ENCODE data around the gene LIPA. TPM values are rescaled to one million over a fixed set of nuclear protein-coding genes. Genes with fewer than 3 reads are reported as not detected.
A peak's percentile ranks its signal among the peaks of the same experiment; 100 is the strongest.
"Not testable (repeated sequence)": the region's sequence is repeated elsewhere in the genome, so short reads cannot be mapped to it uniquely, and the experiment has no call there.

The LIPA gene
- total RNA-seq, 1 donor from 2014 or later = 18.9 TPM

- Histone ChIP-seq H3K9ac (no peak overlapping the region), H3K36me3 (no peaks in the 10 kb centered on the region), H3K4me3 (no peak overlapping the region), H2AFZ (replicated peaks) (no peak overlapping the region), H4K20me1 (ENCODE audit: low read depth) (no peaks in the 10 kb centered on the region), H3F3A (ENCODE audit: low read depth) (peaks cover 3% of the 10 kb centered on the region), H3K27ac (no peak overlapping the region), H3K9me3 (ENCODE audit: low read depth) (no peaks in the 10 kb centered on the region), H3K4me2 (no peak overlapping the region), H3K4me1 (no peaks in the 10 kb centered on the region), H3K27me3 (peaks cover 7% of the 10 kb centered on the region), H3K79me2 (ENCODE audit: low read depth) (no peaks in the 10 kb centered on the region)
- peaks cover 3% of the 10 kb centered on the region for H3K36me3 Mint-ChIP-seq
- H3K27me3 Mint-ChIP-seq (ENCODE audit: insufficient read depth, low read depth) = peaks cover 5% of the 10 kb centered on the region
- peaks cover 20% of the 10 kb centered on the region for H3K9me3 Mint-ChIP-seq
- no peak overlapping the region for H3K27ac Mint-ChIP-seq
- no peak for DNase-seq (ENCODE audit: low spot score)
- H3K4me1 Mint-ChIP-seq = peaks cover 9% of the 10 kb centered on the region
- H3K4me3 Mint-ChIP-seq = no peak overlapping the region
- TF ChIP-seq CTCF (IDR thresholded peaks at IDR 0.05) (no peak), EZH2phosphoT487 (IDR thresholded peaks at IDR 0.05) (no peak), EZH2 (IDR thresholded peaks at IDR 0.05) (no peak)
These were observed 4.2 kb upstream of the LIPA start for GRCh38 chr10:89255793-89256192.

GRCh38 chr10:89255091-89255579 lies 3.6 kb upstream of the LIPA start:
- peaks cover 13% of the 10 kb centered on the region for H3K27me3 ChIP-seq
- not testable (repeated sequence) for H3K4me3 Mint-ChIP-seq; H3K4me2 ChIP-seq; H2AFZ ChIP-seq (replicated peaks); H3K27ac Mint-ChIP-seq; H3K79me2 ChIP-seq (ENCODE audit: low read depth); H3K36me3 Mint-ChIP-seq; H3K36me3 ChIP-seq; H3K4me3 ChIP-seq; H3K27ac ChIP-seq; H3K9me3 ChIP-seq (ENCODE audit: low read depth); H3K27me3 Mint-ChIP-seq (ENCODE audit: insufficient read depth, low read depth); H4K20me1 ChIP-seq (ENCODE audit: low read depth); DNase-seq (ENCODE audit: low spot score); H3F3A ChIP-seq (ENCODE audit: low read depth); H3K4me1 Mint-ChIP-seq; H3K4me1 ChIP-seq; H3K9ac ChIP-seq
- H3K9me3 Mint-ChIP-seq = peaks cover 20% of the 10 kb centered on the region

- Histone ChIP-seq H3K4me1 (no peaks in the 10 kb centered on the region), H3K27ac (no peak overlapping the region), H3K9me3 (ENCODE audit: low read depth) (no peaks in the 10 kb centered on the region), H2AFZ (replicated peaks) (no peak overlapping the region), H3K36me3 (no peaks in the 10 kb centered on the region), H3K9ac (no peak overlapping the region), H3F3A (ENCODE audit: low read depth) (peaks cover 3% of the 10 kb centered on the region), H4K20me1 (ENCODE audit: low read depth) (no peaks in the 10 kb centered on the region), H3K79me2 (ENCODE audit: low read depth) (no peaks in the 10 kb centered on the region), H3K27me3 (peaks cover 14% of the 10 kb centered on the region), H3K4me3 (no peak overlapping the region), H3K4me2 (peak overlapping the region; percentile 83)
- no peak for TF ChIP-seq EZH2 (IDR thresholded peaks at IDR 0.05)
- TF ChIP-seq CTCF (IDR thresholded peaks at IDR 0.05) = no peak
- TF ChIP-seq EZH2phosphoT487 (IDR thresholded peaks at IDR 0.05) = no peak
- peak overlapping the region; percentile 87 for H3K4me3 Mint-ChIP-seq
- H3K4me1 Mint-ChIP-seq = peaks cover 8% of the 10 kb centered on the region
- H3K27me3 Mint-ChIP-seq (ENCODE audit: insufficient read depth, low read depth) = peaks cover 8% of the 10 kb centered on the region
- peaks cover 20% of the 10 kb centered on the region for H3K9me3 Mint-ChIP-seq
- H3K36me3 Mint-ChIP-seq = peaks cover 6% of the 10 kb centered on the region
- H3K27ac Mint-ChIP-seq = no peak overlapping the region
- DNase-seq (ENCODE audit: low spot score) = no peak
These were observed 630 bp upstream of the LIPA start for GRCh38 chr10:89252225-89252585.

GRCh38 chr10:89250865-89251408 lies 638 bp downstream of the LIPA start:
- no peak for DNase-seq (ENCODE audit: low spot score)
- peaks cover 10% of the 10 kb centered on the region for H3K4me1 Mint-ChIP-seq
- H2AFZ ChIP-seq (replicated peaks) = peak overlapping the region; percentile 89
- H3K4me1 ChIP-seq = peaks cover 4% of the 10 kb centered on the region
- peaks cover 8% of the 10 kb centered on the region for H3K27me3 Mint-ChIP-seq (ENCODE audit: insufficient read depth, low read depth)
- H3K9me3 Mint-ChIP-seq = peaks cover 20% of the 10 kb centered on the region
- no peak overlapping the region for H3K27ac ChIP-seq
- peak overlapping the region; percentile 83 for H3K4me2 ChIP-seq
- H3K9me3 ChIP-seq (ENCODE audit: low read depth) = no peaks in the 10 kb centered on the region
- no peaks in the 10 kb centered on the region for H3K79me2 ChIP-seq (ENCODE audit: low read depth)
- no peaks in the 10 kb centered on the region for H4K20me1 ChIP-seq (ENCODE audit: low read depth)
- peak overlapping the region; percentile 87 for H3K4me3 Mint-ChIP-seq
- H3K27ac Mint-ChIP-seq = no peak overlapping the region
- H3K9ac ChIP-seq = no peak overlapping the region
- H3K36me3 Mint-ChIP-seq = peaks cover 6% of the 10 kb centered on the region
- TF ChIP-seq EZH2phosphoT487 (IDR thresholded peaks at IDR 0.05) = no peak
- TF ChIP-seq EZH2 (IDR thresholded peaks at IDR 0.05) = no peak
- TF ChIP-seq CTCF (IDR thresholded peaks at IDR 0.05) = no peak
- no peaks in the 10 kb centered on the region for H3K36me3 ChIP-seq
- H3K27me3 ChIP-seq = peaks cover 14% of the 10 kb centered on the region
- H3F3A ChIP-seq (ENCODE audit: low read depth) = peaks cover 3% of the 10 kb centered on the region
- H3K4me3 ChIP-seq = peak overlapping the region; percentile 70
